ENCODE results near the gene IL32.

IL32 gene

DNA sequence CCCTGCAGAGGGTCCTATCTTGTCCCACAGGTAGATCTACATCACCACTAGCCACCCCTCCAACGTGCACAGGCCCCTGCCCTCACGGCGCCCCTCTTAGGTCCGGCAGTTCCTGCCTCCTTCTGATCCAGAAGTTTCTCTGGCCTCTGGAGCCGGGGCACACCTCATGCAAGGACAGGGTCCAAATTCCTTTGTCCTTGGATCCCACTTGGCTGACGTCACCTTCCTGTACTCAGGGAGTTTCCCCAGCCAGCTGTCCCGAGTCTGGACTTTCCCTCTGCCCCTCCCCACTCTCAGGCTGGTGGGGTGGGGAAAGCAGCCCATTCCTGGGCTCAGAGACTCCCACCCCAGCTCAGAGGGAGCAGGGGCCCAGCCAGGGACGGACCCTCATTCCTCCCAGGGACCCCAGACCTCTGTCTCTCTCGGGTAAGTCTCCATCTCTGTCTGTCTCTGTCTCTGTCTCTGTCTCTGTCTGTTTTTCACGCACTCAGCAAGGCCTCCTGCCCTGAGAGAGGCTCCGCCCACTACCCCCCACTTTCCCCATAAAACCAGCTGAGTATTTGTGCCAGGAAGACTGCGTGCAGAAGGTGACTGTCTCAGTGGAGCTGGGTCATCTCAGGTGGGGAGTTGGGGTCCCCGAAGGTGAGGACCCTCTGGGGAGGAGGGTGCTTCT, at the start of gene IL32:
Gene IL32, plus strand, starts transcription at position 572 of the 673 bp plus-strand sequence. CDS start 172 bp downstream, outside the sequence.
- DNase-seq (ENCODE audit: low read depth in 2 of 2) = peak; percentile 61 to 66

DNA sequence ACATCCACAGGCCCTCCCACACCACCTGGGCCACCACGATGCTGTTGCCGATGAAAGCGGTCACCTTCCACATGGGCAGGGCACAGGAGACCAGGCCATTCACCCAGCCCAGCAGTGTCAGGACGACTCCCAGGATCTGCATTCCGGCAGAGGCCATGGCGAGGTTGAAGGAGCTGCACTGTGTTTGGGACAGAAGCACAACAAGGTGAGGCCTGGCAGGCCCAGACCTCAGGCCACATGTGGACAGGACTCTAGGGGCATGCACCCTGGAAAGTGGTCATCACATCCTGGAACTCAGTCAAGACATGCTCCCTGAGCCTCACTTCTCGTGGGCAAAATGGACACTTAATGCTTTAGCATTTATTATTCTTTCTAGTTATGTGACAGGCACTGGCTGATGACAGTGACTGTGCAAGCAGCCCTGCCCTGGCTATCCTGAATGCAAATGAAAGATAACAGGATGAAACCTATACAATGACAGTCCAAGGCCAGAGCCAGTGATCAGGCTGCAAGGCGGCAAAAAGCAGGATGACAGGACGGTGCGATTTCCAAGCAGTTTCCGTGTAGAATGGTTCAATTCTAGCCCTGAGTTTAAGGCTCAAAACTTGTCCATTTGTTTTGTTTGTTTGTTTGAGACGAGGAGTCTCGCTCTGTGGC, 49.4 kb upstream of the IL32 start:
- no peak for DNase-seq (ENCODE audit: low read depth in 2 of 2)

DNA sequence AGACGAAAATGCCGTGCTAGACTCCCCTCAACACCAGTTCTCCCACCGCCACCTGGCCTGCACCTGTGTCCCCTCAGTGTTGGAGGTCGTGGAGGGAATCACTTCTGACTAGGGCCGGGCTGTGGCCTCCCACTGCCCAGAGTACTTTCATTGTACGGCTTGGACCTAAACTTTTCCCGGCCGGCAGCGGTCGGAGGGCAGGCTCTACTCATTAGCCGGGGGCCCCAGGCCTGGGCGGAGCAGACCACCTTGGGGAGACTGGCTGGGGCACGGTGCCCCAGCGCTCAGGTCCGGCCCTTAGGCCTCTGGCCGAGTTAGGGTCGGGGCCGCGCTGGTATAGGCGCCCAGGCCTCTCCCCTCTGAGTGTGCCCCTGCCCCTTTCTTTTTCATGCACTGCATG, 48.1 kb upstream of the IL32 start:
- no peak for DNase-seq (ENCODE audit: low read depth in 2 of 2)

DNA sequence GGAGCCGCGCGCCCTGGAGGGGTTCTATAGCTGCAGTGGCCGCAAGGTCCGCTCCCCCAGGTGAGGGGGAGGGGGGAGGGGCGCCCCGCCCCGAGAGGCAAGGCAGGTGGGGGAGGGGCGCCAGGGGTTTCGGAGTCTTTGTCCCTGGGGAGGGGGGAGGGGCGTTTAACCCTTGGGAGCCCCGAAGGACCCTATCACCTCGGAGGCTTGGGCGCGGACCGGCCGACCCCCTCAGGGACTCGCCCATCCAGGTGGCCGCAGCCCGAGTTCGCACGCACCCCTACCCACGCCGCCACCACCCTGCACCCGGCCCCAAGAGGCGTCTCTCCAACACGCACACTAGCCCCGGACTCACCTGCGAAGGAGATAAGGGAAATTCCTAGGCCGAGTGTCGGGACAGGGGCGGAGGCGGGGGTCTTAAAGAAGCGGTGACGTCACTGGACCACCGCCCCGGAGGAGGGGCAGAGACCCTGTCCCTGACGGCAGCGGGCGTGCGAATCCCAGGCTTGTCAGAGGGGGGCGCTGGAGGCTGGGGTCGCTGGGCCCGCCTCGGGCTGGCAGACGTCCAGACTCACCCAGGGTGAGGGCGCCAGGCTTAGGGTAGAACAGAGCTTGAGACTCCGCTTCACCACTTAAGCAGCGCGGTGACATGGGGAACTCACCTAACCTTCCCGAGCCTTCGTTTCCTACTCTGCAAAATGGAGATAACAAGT, 47.5 kb upstream of the IL32 start, which contains the start of gene CLDN6:
Gene CLDN6, minus strand, starts transcription at position 390 of the 713 bp plus-strand sequence. CDS start 2,162 bp downstream, outside the sequence.
- DNase-seq (ENCODE audit: low read depth in 2 of 2) = no peak

DNA sequence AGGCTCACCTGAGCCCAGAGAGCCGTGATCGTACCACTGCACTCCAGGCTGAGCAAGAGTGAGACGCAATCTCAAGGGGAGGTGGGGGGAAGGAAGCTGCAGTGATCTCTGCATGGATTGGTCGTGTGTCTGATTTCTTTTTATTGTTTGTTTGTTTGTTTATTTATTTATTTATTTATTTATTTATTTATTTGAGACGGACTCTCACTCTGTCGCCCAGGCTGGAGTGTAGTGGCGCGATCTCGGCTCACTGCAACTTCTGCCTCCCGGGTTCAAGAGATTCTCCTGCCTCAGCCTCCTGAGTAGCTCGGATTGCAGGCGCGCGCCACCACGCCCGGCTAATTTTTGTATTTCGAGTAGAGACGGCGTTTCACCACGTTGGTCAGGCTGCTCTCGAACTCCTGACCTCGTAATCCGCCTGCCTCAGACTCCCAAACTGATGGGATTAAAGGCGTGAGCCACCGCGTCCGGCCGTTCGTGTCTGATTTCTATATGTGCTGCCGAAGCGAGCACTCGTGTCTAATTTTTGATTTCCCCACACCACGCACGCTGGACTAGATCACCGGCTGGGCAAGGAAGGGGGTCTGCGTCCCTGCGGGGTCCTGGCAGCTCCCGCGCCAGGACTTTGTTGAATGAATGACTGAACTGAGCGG, 45.7 kb upstream of the IL32 start:
- DNase-seq (ENCODE audit: low read depth in 2 of 2) = no peak

GRCh38 chr16:3020247-3020603, 45.2 kb upstream of the IL32 start, which contains the start of gene TNFRSF12A:
TSS of gene TNFRSF12A (plus strand) at chr16:3020368. CDS start at chr16:3020398, 30 bp downstream.
- DNase-seq (ENCODE audit: low read depth in 2 of 2) = peak; percentile 39 to 59

DNA sequence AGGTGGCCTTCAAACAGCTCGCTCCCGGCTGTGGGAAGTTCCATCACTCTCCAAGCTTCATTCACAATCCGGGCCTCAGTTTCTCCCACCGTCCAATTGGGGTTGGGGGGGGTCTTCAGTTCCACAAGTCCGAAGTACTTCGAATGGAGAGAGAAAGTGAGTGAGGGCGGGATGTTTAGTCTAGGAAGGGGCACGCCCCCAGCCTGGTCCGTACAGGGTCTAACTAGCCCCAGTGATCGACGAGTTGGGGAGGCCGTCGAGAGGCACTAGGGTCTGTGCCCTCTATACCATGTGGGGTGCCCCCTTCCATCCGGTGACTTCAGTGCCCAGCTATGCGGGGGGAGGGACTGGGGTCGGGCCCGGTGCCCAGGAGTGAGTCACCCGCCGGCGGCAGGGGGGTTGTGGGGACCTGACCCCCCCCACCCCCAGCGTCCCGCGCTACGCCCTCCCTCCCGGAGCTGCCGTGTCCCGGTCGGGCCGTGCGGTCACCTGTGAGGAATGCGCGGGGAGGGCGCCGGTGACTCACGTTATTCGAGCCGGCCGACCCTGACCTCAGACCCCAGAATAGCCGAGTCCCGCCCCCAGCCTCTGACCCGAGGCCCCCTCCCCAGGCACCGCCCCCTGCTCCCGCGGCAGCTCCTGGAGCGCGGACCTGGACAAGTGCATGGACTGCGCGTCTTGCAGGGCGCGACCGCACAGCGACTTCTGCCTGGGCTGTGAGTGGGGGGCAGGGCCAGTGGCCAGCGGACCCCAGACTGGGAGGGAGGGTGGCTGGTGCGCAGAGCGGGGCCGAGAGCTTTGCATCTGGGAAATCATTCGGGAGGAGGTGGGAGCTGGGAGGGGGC, 44.6 kb upstream of the IL32 start:
- DNase-seq (ENCODE audit: low read depth in 2 of 2) = no peak

GRCh38 chr16:3021449-3022207, 43.8 kb upstream of the IL32 start:
- peak; percentile 79 to 87 for DNase-seq (ENCODE audit: low read depth in 2 of 2)

DNA sequence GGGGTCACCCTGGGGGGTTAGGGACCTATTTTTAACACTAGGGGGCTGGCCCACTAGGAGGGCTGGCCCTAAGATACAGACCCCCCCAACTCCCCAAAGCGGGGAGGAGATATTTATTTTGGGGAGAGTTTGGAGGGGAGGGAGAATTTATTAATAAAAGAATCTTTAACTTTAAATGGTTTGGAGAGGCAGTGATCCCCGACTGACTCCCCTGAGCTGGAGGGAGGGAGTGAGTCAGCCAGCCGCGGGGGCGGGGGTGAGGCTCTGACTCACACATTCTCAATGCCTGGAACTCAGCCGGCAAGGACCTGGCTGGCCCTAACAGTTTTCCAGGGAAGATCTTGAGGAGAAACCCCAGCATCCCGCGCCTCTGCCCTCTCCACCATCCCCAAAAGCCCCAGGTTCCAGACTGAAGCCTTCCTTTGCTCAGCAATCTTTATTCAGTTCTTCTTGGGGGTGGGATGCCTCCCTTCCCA, 43.2 kb upstream of the IL32 start:
- DNase-seq (ENCODE audit: low read depth in 2 of 2) = peak; percentile 85 to 91

GRCh38 chr16:3022684-3023414, 42.6 kb upstream of the IL32 start:
- DNase-seq (ENCODE audit: low read depth in 2 of 2) = no peak

- DNase-seq (ENCODE audit: low read depth in 2 of 2) = no peak
Observed at GRCh38 chr16:3023415-3023668, 42.1 kb upstream of the IL32 start.

- peak; percentile 90 to 93 for DNase-seq (ENCODE audit: low read depth in 2 of 2)
Observed at GRCh38 chr16:3023669-3024478, 41.6 kb upstream of the IL32 start, which contains the start of the genes HCFC1R1 and THOC6. TSS of gene HCFC1R1 (minus strand) at chr16:3023942. CDS start at chr16:3023941, 1 bp downstream. TSS of gene THOC6 (plus strand) at chr16:3024035. CDS start at chr16:3024327, 292 bp downstream.

GRCh38 chr16:3025032-3026002, 40.1 kb upstream of the IL32 start:
- no peak for DNase-seq (ENCODE audit: low read depth in 2 of 2)

- no peak for DNase-seq (ENCODE audit: low read depth in 2 of 2)
Observed at GRCh38 chr16:3026003-3026378, 39.4 kb upstream of the IL32 start.

DNA sequence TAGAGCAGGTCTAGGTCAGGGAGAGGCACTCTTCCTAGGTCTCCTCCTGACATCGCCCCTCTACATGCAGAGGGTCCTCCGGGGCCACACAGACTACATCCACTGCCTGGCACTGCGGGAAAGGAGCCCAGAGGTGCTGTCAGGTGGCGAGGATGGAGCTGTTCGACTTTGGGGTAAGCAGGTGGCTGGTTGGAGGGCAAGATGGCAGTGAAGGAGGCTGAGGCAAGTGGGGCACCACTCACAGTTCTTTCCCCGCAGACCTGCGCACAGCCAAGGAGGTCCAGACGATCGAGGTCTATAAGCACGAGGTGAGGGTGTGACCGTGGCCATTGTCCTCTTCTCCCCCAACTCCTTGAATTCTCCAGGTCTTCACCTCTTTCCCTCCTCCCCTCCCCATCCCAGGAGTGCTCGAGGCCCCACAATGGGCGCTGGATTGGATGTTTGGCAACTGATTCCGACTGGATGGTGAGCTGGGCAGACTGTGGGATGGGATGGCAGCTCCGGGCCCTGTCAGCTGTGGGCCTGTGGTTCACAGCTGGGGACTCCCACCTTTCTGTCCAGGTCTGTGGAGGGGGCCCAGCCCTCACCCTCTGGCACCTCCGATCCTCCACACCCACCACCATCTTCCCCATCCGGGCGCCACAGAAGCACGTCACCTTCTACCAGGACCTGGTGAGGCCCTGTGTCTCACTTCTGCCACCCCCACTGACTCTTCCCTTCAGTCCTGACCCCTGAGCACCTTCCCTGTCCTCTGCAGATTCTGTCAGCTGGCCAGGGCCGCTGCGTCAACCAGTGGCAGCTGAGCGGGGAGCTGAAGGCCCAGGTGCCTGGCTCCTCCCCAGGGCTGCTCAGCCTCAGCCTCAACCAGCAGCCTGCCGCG, 38.6 kb upstream of the IL32 start:
- DNase-seq (ENCODE audit: low read depth in 2 of 2) = no peak

GRCh38 chr16:3027489-3027795, 38.0 kb upstream of the IL32 start:
- DNase-seq (ENCODE audit: low read depth in 2 of 2) = no peak

Data from activated CD4-positive, alpha-beta T cell treated with anti-CD3 and anti-CD28 coated beads for 24 hours (primary cell).